GM19351 (cell line): ENCODE measurements around the gene CAMK1D.

Source experiments
- ATAC-seq: cut with Tn5 transposase; IDR thresholded peaks from one replicate; pipeline ENCODE4 v1.9.1; 2021; ENCODE audit warnings: mild to moderate bottlenecking, moderate library complexity; ENCODE audit not compliant: unreplicated experiment

CAMK1D gene

GRCh38 chr10:12369982-12370381 is 20.6 kb downstream of the CAMK1D start:
- no peak for ATAC-seq

- ATAC-seq: no peak
These were observed 23.5 kb downstream of the CAMK1D start for GRCh38 chr10:12372846-12373245.

- ATAC-seq: no peak
These were observed 25.7 kb downstream of the CAMK1D start for GRCh38 chr10:12375076-12375504.

- ATAC-seq: no peak
These were observed 26.9 kb downstream of the CAMK1D start for GRCh38 chr10:12376211-12376610.

GRCh38 chr10:12377658-12378290 is 28.4 kb downstream of the CAMK1D start:
- ATAC-seq: no peak

GRCh38 chr10:12380999-12381398 is 31.7 kb downstream of the CAMK1D start:
- ATAC-seq: no peak

- no peak for ATAC-seq
These were observed 32.3 kb downstream of the CAMK1D start for GRCh38 chr10:12381536-12382156.

- ATAC-seq: no peak
These were observed 32.8 kb downstream of the CAMK1D start for GRCh38 chr10:12382157-12382548.

GRCh38 chr10:12382956-12383531 is 33.7 kb downstream of the CAMK1D start:
- no peak for ATAC-seq

- ATAC-seq: no peak
These were observed 35.6 kb downstream of the CAMK1D start for GRCh38 chr10:12384906-12385305.

- ATAC-seq: no peak
These were observed 38.3 kb downstream of the CAMK1D start for GRCh38 chr10:12387561-12388210.

GRCh38 chr10:12388671-12389070 is 39.3 kb downstream of the CAMK1D start:
- ATAC-seq: no peak

- ATAC-seq: no peak
These were observed 39.9 kb downstream of the CAMK1D start for GRCh38 chr10:12389154-12389734.

- ATAC-seq: no peak
These were observed 41.4 kb downstream of the CAMK1D start for GRCh38 chr10:12390733-12391132.

GRCh38 chr10:12391206-12391605 is 41.9 kb downstream of the CAMK1D start:
- ATAC-seq: no peak

GRCh38 chr10:12393831-12394230 is 44.5 kb downstream of the CAMK1D start:
- no peak for ATAC-seq

- no peak for ATAC-seq
These were observed 45.1 kb downstream of the CAMK1D start for GRCh38 chr10:12394241-12395033.

- no peak for ATAC-seq
These were observed 46.7 kb downstream of the CAMK1D start for GRCh38 chr10:12396093-12396492.

GRCh38 chr10:12396567-12396966 is 47.2 kb downstream of the CAMK1D start:
- ATAC-seq: no peak

GRCh38 chr10:12397147-12397896 is 48.0 kb downstream of the CAMK1D start:
- ATAC-seq: no peak
